Activated T-helper 17 cell treated with anti-CD3 and anti-CD28 coated beads, Interleukin-2, amount 50 U/mL, for 72 hours (primary cell): ENCODE data around the gene SCAI. TPM values are rescaled to one million over a fixed set of nuclear protein-coding genes. Genes with fewer than 3 reads are reported as not detected.
"Not testable (repeated sequence)": the region's sequence is repeated elsewhere in the genome, so short reads cannot be mapped to it uniquely, and the experiment has no call there.

Source experiments
- ATAC-seq: fragments of 150-1000 bp; cut with Tn5 transposase; replicated peaks from 2 replicates; pipeline ENCODE4 v1.10.0; 2021; ENCODE audit warnings: mild to moderate bottlenecking, moderate library complexity
- H3K27ac Mint-ChIP-seq: one replicate; pipeline ENCODE4 v1.8.0; 2022; ENCODE audit warnings: mixed read lengths
- H3K27me3 Mint-ChIP-seq: one replicate; pipeline ENCODE4 v1.8.0; 2022; ENCODE audit warnings: mixed read lengths
- H3K36me3 Mint-ChIP-seq: one replicate; pipeline ENCODE4 v1.8.0; 2022; ENCODE audit warnings: low read depth, mild to moderate bottlenecking, mixed read lengths
- H3K4me1 Mint-ChIP-seq: one replicate; pipeline ENCODE4 v1.8.0; 2022; ENCODE audit warnings: mixed read lengths
- H3K4me3 Mint-ChIP-seq: one replicate; pipeline ENCODE4 v1.8.0; 2022; ENCODE audit warnings: mild to moderate bottlenecking, mixed read lengths
- H3K9me3 Mint-ChIP-seq: one replicate; pipeline ENCODE4 v1.8.0; 2022; ENCODE audit warnings: mixed read lengths
- total RNA-seq, 2 donors: library from RNA; stranded (reverse); gene quantifications; one replicate each; pipeline ENCODE4 v1.2.3, GENCODE V29; 2022

Gene SCAI
- total RNA-seq, 2 donors from 2014 or later = 9.7 to 16.1 TPM

DNA sequence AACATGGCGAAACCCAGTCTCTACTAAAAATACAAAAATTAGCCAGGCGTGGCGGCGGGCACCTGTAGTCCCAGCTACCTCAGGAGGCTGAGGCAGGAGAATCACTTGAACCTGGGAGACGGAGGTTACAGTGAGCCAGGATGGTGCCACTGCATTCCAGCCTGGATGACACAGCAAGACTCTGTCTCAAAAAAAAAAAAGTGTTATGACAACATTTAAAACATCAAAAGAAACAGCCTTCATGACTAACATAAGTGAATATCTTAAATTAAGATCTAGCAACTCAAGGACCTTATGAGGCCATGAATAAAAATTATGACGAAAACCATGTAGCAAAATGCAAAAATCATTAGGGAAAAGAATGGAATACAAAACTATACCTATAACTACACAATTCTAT lies 19.6 kb upstream of the SCAI start:
- H3K36me3 Mint-ChIP-seq = peaks cover 25% of the 10 kb centered on the region
- H3K4me3 Mint-ChIP-seq, H3K9me3 Mint-ChIP-seq, H3K27ac Mint-ChIP-seq, H3K27me3 Mint-ChIP-seq, ATAC-seq, H3K4me1 Mint-ChIP-seq: not testable (repeated sequence)

DNA sequence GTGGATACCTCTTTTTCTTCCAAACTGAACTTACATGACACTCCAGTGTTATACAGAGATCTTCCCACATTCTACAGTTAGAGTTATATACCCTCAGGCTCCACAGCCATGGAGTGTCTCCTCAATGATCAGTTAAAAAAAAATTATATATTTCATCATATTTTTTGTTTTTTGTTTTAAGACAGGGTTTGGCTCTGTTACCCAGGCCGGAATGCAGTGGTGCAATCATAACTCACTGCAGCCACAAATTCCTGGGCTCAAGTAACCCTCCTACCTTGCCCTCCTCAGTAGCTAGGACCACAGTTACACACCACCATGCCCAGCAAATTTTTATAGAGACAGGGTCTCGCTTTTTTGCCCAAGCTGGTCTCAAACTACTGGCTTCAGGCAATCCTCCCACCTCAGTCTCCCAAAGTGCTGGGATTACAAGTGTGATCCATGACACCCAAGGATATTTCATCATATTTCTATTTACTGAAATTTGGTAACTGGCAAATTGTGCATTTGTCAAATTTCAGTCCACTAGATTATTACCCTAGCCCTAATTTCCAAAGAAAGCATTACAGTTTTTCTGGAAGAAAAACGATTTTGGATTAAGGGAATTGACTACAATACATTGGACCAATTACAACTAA lies 18.1 kb upstream of the SCAI start:
- Mint-ChIP-seq H3K27me3 (no peaks in the 10 kb centered on the region), H3K9me3 (no peaks in the 10 kb centered on the region), H3K36me3 (peaks cover 28% of the 10 kb centered on the region), H3K27ac (no peak overlapping the region), H3K4me1 (no peaks in the 10 kb centered on the region), H3K4me3 (no peak overlapping the region)
- no peak for ATAC-seq

DNA sequence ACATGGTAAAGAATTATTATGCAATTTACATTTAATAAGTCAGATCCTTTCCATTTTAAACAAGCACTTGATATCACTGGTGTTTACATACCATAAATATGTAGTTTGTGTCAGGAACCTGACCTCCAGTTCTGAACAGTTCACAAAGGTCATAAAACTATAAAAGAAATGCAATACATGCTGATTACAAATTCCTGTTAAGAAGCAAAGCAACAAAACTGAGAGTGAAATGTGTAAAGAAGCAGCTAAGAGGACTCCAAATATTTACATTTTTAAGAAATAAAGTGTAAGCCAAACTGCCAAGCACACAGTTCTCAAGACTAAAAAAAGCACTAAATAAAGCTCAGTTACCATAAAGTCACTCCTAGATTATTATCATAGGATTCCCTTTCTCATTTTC lies 17.4 kb upstream of the SCAI start:
- no peak for ATAC-seq
- Mint-ChIP-seq H3K4me3 (no peak overlapping the region), H3K9me3 (no peaks in the 10 kb centered on the region), H3K36me3 (peaks cover 27% of the 10 kb centered on the region), H3K27me3 (no peaks in the 10 kb centered on the region), H3K4me1 (no peaks in the 10 kb centered on the region), H3K27ac (no peak overlapping the region)

DNA sequence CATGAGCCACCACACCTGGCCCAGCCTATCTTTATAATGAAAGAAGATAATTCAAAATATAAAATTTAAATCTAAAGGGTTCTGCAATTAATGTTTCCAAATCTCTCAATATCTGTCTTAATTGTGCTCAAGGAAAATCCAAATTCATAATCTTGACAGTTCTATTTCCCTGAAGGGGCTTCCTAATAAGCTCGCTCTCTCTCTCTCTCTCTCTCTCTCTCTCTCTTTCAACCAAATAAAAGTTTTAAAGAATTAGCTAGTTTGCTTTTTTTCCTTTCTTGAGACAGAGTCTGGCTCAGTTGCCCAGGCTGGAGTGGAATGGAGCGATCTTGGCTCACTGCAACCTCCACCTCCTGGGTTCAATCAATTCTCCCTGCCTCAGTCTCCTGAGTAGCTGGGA lies 13.2 kb upstream of the SCAI start:
- peaks cover 51% of the 10 kb centered on the region for H3K36me3 Mint-ChIP-seq
- no peak overlapping the region for H3K27ac Mint-ChIP-seq
- H3K4me1 Mint-ChIP-seq = no peaks in the 10 kb centered on the region
- ATAC-seq = no peak
- no peaks in the 10 kb centered on the region for H3K27me3 Mint-ChIP-seq
- no peak overlapping the region for H3K4me3 Mint-ChIP-seq
- H3K9me3 Mint-ChIP-seq = no peaks in the 10 kb centered on the region

DNA sequence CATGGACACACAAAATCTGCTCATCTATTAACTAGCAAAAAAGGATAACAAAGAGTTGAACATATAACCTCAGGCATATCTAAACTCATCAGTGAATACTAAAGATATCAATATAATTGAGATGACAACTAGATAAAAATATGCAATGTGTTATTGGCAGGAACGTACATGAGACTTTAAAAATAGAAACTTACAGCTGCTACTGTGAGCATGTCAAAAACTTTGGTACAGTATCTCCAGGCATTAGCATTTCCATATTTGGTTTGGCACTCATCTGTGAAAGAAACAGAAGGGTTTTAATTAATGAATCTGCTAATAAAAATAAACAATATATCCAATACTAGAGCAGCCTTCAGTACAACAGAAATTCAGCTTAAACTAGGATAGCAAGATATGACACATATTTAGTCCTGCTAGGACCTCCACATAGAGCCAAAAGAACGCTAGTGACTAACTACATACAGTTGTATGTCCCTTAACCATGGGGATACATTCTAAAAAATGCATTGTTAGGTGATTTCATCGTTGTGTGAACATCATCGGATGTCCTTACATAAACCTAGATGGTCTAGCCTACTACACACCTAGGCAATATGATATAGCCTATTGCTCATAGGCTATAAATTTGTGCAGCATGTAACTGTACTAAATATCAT lies 10.5 kb upstream of the SCAI start:
- H3K4me1 Mint-ChIP-seq = no peaks in the 10 kb centered on the region
- H3K27ac Mint-ChIP-seq = no peak overlapping the region
- peaks cover 78% of the 10 kb centered on the region for H3K36me3 Mint-ChIP-seq
- no peaks in the 10 kb centered on the region for H3K27me3 Mint-ChIP-seq
- no peaks in the 10 kb centered on the region for H3K9me3 Mint-ChIP-seq
- ATAC-seq = no peak
- no peak overlapping the region for H3K4me3 Mint-ChIP-seq

DNA sequence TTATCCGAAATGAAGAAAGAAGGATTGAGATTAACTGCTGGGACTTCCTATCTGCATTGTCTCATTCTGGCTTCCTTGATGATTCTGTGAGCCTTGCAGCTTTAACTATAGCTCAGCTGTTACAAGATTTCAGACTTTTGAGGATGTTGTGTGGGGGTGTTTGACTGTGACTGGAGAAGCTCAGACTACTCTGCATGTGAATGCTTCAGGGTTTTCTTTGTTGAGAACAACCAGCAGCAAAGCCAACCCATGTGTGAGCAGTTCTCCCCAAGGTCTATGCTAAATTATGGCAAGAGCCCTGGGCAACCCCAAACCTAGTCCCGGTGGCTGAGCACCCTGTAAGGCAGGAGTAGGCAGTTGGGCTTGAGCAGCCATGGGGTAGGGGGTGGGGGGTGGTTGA lies 8.4 kb upstream of the SCAI start:
- peaks cover 66% of the 10 kb centered on the region for H3K36me3 Mint-ChIP-seq

DNA sequence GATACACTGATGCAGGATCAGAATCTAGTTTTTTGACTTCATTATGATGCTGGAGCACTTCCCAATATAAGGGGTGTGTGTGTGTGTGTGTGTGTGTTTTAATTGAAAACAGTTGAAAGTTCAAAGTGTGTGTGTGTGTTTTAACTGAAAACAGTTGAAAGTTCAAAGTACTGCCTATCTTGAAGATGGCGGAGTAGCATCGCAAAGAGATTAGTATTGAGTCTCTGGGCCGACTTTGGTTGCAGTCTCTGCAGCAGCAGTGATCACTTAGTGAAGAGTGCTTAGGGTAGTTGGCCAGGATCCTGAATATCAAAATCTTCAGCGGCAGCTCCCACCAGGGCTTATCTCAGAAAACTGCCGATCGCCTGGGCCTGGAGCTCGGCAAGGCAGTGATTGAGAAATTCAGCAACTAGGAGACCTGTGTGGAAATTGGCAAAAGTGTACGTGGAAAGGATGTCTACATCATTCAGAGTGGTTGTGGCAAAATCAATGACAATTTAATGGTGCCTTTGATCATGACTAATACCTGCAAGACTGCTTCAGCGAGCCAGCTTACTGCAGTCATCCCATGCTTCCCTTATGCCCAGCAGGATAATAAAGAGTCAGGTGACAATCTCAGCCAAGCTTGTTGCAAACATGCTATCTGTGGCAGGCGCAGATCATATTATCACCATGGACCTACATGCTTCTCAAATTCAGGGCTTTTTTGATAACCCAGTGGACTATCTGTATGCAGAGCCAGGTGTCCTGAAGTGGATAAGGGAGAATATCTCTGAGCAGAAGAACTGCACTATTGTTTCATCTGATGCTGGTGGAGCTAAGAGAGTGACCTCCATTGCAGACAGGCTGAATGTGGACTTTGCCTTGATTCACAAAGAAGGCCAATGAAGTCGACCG lies 7.3 kb upstream of the SCAI start:
- H3K4me3 Mint-ChIP-seq = no peak overlapping the region

More for the DNA sequence above, 8.4 kb upstream of the SCAI start:
- Mint-ChIP-seq H3K27ac (no peak overlapping the region), H3K4me1 (no peaks in the 10 kb centered on the region), H3K27me3 (no peaks in the 10 kb centered on the region), H3K9me3 (no peaks in the 10 kb centered on the region), H3K4me3 (no peak overlapping the region)
- ATAC-seq = no peak

DNA sequence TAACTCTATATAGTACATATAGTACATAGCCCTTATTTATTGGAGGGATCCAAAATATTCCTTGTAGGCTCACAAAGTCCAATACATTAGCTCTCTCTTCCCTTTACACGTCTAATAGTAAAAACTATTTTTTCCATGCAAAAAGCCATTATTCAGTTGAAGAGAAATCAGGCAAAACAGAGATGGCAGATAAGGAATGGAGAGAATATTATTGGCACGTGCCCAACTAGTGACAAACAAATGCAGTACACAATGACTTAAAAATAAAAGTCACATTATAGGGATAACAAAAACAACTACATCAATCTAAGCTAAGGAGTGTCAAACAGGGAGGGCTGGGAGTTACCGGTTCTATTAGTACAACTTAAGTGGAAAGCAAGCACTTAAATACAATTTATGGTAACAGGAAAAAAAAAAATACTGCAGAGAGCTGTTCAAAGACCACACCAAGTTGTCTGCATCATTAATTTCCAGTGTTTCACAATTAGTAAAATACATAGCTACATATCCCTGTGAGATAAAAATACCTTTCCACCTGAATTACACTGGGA lies 4.1 kb upstream of the SCAI start:
- no peak for ATAC-seq
- Mint-ChIP-seq H3K4me3 (no peak overlapping the region), H3K4me1 (peaks cover 4% of the 10 kb centered on the region), H3K36me3 (peaks cover 46% of the 10 kb centered on the region), H3K27ac (no peak overlapping the region), H3K9me3 (no peaks in the 10 kb centered on the region), H3K27me3 (no peaks in the 10 kb centered on the region)

More for the DNA sequence above, 7.3 kb upstream of the SCAI start:
- Mint-ChIP-seq H3K4me1 (no peaks in the 10 kb centered on the region), H3K9me3 (no peaks in the 10 kb centered on the region), H3K36me3 (peaks cover 66% of the 10 kb centered on the region), H3K27me3 (no peaks in the 10 kb centered on the region), H3K27ac (no peak overlapping the region)
- ATAC-seq = no peak

DNA sequence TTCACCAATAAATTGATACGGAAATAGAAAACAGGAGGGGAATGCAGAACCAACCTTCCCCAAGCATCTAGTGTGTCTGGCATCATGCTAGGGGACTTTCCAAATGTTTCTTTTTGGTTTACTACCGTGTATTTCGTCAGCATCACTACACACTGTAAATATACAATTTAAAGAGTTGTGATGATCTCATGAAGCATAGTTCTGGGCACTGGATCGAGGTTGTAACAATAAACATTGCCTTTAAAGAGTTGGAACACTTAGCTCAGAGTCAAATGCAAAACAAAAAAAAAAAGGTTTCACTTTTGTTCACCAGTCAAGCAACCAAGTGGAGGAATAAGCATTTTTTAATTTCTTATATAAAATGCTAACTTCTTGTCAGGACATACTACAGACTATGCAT lies 2.9 kb upstream of the SCAI start:
- peaks cover 4% of the 10 kb centered on the region for H3K4me1 Mint-ChIP-seq
- H3K27me3 Mint-ChIP-seq = no peaks in the 10 kb centered on the region
- ATAC-seq = no peak
- no peak overlapping the region for H3K4me3 Mint-ChIP-seq
- peaks cover 37% of the 10 kb centered on the region for H3K36me3 Mint-ChIP-seq
- peak overlapping the region; percentile 54 for H3K27ac Mint-ChIP-seq
- no peaks in the 10 kb centered on the region for H3K9me3 Mint-ChIP-seq

DNA sequence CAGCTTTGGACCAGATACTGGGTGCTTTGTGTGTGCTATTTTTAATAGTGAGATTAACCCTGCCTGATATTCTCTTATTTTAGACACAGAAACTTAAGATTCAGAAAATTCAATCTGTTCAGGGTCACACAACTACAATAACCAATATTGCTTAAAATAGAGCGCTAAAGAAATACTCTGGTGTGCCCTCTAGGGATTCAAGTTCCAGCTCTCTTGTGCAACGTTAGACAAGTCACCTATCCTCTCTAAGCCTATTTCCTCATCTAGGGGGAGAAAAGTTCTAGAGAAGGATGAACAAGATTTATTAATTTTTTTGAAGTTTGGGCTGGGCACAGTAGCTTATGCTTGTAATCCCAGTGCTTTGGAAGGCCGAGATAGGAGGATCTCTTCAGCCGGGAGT lies 2.1 kb upstream of the SCAI start:
- no peaks in the 10 kb centered on the region for H3K27me3 Mint-ChIP-seq
- no peak overlapping the region for H3K27ac Mint-ChIP-seq
- no peak overlapping the region for H3K4me3 Mint-ChIP-seq
- no peaks in the 10 kb centered on the region for H3K9me3 Mint-ChIP-seq
- peaks cover 4% of the 10 kb centered on the region for H3K4me1 Mint-ChIP-seq
- ATAC-seq = no peak
- peaks cover 29% of the 10 kb centered on the region for H3K36me3 Mint-ChIP-seq

DNA sequence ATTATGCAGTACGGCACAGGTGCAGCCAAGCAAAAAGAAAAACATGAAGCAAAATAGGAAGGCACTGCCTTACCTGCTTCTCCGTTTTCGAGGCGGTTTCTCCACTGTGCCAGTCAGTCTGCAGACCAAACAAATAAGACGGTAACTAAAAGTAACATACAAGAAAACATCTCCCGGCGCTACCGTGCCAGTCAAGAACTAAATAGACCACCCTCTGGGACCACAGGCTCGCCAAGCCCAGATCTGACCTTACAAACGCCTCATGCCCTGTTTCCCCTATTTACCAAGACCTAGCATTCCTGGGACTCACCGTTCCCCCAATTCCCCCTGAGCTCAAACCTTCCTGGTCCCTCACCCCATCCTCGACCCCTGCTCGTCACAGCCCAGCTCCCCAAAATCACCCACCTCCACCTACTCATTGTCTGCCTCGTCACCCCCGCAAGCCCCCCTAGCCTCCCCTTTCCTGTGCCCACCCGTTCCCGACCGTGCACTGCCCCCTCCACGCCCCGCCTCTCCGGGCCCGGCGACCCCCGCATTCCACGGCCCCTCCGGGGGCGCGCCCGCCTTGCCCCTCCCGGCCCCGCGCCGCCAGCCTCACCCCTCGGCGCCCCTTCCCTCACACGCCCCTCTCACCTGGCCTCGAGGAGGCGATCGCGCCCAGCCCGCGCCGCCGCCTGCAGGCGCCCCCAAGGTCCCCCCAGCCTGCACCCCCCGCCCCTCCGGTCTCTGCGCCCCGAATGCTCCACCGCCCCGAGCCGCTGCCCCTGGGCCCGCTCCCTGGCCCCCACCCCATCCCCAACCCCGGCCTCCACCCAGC lies 560 bp downstream of the SCAI start:
- H3K36me3 Mint-ChIP-seq = peaks cover 12% of the 10 kb centered on the region
- H3K9me3 Mint-ChIP-seq = no peaks in the 10 kb centered on the region
- peak overlapping the region; percentile 92 for H3K4me3 Mint-ChIP-seq
- ATAC-seq = no peak
- no peaks in the 10 kb centered on the region for H3K27me3 Mint-ChIP-seq
- peak overlapping the region; percentile 89 for H3K27ac Mint-ChIP-seq
- peaks cover 4% of the 10 kb centered on the region for H3K4me1 Mint-ChIP-seq

DNA sequence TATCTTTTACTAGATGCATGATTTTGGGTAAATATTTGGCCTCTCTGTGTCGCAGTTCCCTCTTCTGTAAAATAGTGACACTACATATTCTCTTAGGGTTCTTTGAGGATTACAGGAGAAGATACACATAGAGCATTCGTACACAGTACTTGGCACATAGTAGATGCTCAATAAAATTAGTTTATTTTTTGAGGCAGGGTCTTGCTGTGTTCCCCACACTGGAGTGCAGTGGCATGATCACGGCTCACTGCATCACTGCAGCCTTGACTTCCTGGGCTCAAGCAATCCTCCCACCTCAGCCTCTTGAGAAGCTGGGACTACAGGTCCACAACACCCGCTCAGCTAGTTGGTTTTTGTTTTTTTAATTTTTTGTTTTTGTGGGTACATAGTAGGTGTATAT lies 1.6 kb downstream of the SCAI start:
- no peak overlapping the region for H3K27ac Mint-ChIP-seq
- H3K9me3 Mint-ChIP-seq = no peaks in the 10 kb centered on the region
- H3K36me3 Mint-ChIP-seq = peaks cover 12% of the 10 kb centered on the region
- H3K4me1 Mint-ChIP-seq = peaks cover 4% of the 10 kb centered on the region
- no peaks in the 10 kb centered on the region for H3K27me3 Mint-ChIP-seq
- ATAC-seq = no peak
- H3K4me3 Mint-ChIP-seq = peak overlapping the region; percentile 92

DNA sequence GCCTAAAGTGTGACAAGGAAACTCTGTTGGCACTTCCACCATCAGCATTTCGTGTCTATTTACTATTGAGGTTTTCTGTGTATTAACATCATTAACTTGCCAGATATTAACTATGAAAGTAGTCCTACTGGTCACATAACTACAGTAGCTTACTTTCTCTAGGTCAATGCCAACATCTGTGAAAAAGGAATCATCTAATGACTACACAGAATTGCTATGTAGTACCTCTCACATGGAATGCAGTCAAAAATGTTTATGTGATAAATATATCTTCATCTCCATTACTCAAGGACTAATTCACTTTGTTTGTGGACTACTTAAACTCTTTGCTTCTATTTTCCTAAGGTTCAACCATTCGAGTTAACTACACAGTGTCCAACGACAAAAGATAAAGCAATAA lies 2.1 kb downstream of the SCAI start:
- Mint-ChIP-seq H3K27ac (no peak overlapping the region), H3K9me3 (no peaks in the 10 kb centered on the region), H3K4me3 (no peak overlapping the region), H3K4me1 (peaks cover 4% of the 10 kb centered on the region), H3K36me3 (peaks cover 12% of the 10 kb centered on the region), H3K27me3 (no peaks in the 10 kb centered on the region)
- no peak for ATAC-seq

DNA sequence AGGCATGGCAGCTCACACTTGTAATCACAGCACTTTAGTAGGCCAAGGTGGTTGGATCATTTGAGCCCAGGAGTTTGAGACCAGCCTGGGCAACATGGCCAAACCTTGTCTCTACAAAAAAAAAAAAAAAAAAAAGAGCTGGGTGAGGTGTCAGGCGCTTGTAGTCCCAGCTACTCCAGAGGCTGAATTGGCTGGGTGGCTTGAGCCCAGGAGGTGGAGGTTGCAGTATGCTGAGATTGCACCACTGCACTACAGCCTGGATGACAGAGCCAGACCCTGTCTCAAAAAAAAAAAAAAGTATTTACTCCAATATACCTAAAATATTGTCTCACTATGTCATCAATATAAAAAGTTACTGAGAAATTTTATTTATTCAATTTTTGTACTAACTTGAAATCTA lies 2.8 kb downstream of the SCAI start:
- H3K4me3 Mint-ChIP-seq = no peak overlapping the region
- no peaks in the 10 kb centered on the region for H3K27me3 Mint-ChIP-seq
- no peak overlapping the region for H3K27ac Mint-ChIP-seq
- H3K9me3 Mint-ChIP-seq = no peaks in the 10 kb centered on the region
- no peak for ATAC-seq
- peaks cover 12% of the 10 kb centered on the region for H3K36me3 Mint-ChIP-seq
- peaks cover 4% of the 10 kb centered on the region for H3K4me1 Mint-ChIP-seq
